ENCODE results near the gene GPX6.
"Not testable (repeated sequence)": the region's sequence is repeated elsewhere in the genome, so short reads cannot be mapped to it uniquely, and the experiment has no call there.

The GPX6 gene

DNA sequence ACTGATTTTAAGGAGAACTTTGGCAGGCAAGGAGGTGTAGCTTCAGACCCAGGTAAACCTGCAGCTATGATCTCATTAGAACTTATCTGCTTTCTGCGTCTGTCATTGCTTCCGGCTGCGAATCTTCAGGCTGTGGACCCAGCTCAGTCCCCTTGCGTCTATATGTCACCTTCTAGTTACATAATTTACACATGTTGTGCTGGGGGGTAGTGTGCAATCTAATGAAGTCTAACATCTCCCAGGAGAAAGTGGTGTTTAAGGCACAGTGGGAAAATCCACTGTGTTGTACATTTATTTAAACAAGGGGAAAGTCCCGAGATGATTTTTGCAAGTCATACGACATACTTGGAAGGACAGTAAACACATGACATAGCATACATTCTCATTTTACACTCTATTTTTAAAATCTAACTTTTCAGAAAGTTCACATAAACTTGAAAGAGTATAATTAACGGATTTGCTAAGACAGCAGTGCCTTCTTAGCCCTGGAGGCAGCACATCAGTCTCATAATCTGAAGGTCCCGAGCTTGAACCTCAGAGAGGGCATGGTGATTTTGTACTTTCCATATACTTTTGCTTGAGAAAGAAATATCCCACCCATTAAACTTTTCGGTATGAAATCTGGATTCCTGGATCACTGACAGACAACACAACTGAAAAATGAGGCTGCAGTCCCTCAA is 35.2 kb downstream of the GPX6 start:
- no peaks in the 10 kb centered on the region for H3K36me3 ChIP-seq (ENCODE audit: control insufficient read depth in 4 of 4, insufficient read depth in 4 of 4, low read length in 3 of 4)
- peaks cover 0 to 2% (median 0%) of the 10 kb centered on the region in 4 experiments for H3K4me1 ChIP-seq (ENCODE audit: control extremely low read depth in 1 of 4, control insufficient read depth in 4 of 4, insufficient read depth in 4 of 4, low read length in 3 of 4)
- no peak for DNase-seq
- ChIA-PET POLR2A (no interaction called here), CTCF (interaction anchor here (0.6 kb wide), 1 partner anchor 31 kb away, joined by 3 read pairs; no protein-coding TSS in a partner anchor)
- no peak overlapping the region for H3K4me3 ChIP-seq (ENCODE audit: control insufficient read depth in 1 of 7, extremely low read depth in 1 of 7, insufficient read depth in 4 of 7, low read depth in 2 of 7, low read length in 6 of 7)
- no peak overlapping the region for H3K27ac ChIP-seq (ENCODE audit: insufficient read depth in 1 of 2, low read depth in 1 of 2, low read length in 2 of 2, poor library complexity in 1 of 2, severe bottlenecking in 2 of 2)
- 73% methylated on average over 3 of the region's 9 CpGs for WGBS (ENCODE audit: insufficient coverage)
- peaks cover 0 to 4% (median 0%) of the 10 kb centered on the region in 5 experiments for H3K9me3 ChIP-seq (ENCODE audit: control extremely low read depth in 1 of 5, control insufficient read depth in 4 of 5, insufficient read depth in 2 of 5, low read depth in 1 of 5, low read length in 4 of 5)
- peaks cover 7 to 76% (median 24%) of the 10 kb centered on the region in 5 experiments for H3K27me3 ChIP-seq (replicated peaks in 2 of 5; ENCODE audit: control insufficient read depth in 4 of 5, insufficient read depth in 5 of 5, low read length in 4 of 5)

DNA sequence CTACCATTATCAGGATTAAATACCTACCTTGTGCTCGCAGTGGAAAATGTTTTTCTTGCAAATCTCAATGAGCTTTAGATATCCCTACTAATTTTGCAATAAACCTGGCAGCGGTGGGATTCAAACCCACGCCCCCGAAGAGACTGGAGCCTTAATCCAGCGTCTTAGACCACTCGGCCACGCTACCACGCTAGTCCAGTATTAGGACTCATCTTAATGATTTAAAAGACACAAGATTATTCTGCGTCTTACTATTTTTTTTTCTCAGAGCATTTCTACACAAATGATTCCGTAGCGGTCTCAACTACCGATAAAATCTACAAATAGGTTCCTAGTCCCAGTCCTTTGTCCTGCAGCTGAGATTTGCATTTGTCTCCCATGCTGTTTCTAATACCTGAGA is 37.1 kb downstream of the GPX6 start:
- Histone ChIP-seq H3K36me3 (ENCODE audit: control insufficient read depth in 4 of 4, insufficient read depth in 4 of 4, low read length in 3 of 4) (no peaks in the 10 kb centered on the region), H3K27me3 (replicated peaks in 2 of 5; ENCODE audit: control insufficient read depth in 4 of 5, insufficient read depth in 5 of 5, low read length in 4 of 5) (peaks cover 13 to 91% (median 33%) of the 10 kb centered on the region in 5 experiments), H3K9me3 (ENCODE audit: control extremely low read depth in 1 of 5, control insufficient read depth in 4 of 5, insufficient read depth in 2 of 5, low read depth in 1 of 5, low read length in 4 of 5) (peaks cover 0 to 8% (median 2%) of the 10 kb centered on the region in 5 experiments), H3K4me3 (ENCODE audit: control insufficient read depth in 1 of 7, extremely low read depth in 1 of 7, insufficient read depth in 4 of 7, low read depth in 2 of 7, low read length in 6 of 7) (no peak overlapping the region), H3K4me1 (ENCODE audit: control extremely low read depth in 1 of 4, control insufficient read depth in 4 of 4, insufficient read depth in 4 of 4, low read length in 3 of 4) (peaks cover 0 to 6% (median 1%) of the 10 kb centered on the region in 4 experiments), H3K27ac (ENCODE audit: insufficient read depth in 1 of 2, low read depth in 1 of 2, low read length in 2 of 2, poor library complexity in 1 of 2, severe bottlenecking in 2 of 2) (no peak overlapping the region)
- ChIA-PET POLR2A (no interaction called here), CTCF (no interaction called here)
- 59% methylated on average over 12 of the region's 12 CpGs for WGBS (ENCODE audit: insufficient coverage)
- no peak for DNase-seq

DNA sequence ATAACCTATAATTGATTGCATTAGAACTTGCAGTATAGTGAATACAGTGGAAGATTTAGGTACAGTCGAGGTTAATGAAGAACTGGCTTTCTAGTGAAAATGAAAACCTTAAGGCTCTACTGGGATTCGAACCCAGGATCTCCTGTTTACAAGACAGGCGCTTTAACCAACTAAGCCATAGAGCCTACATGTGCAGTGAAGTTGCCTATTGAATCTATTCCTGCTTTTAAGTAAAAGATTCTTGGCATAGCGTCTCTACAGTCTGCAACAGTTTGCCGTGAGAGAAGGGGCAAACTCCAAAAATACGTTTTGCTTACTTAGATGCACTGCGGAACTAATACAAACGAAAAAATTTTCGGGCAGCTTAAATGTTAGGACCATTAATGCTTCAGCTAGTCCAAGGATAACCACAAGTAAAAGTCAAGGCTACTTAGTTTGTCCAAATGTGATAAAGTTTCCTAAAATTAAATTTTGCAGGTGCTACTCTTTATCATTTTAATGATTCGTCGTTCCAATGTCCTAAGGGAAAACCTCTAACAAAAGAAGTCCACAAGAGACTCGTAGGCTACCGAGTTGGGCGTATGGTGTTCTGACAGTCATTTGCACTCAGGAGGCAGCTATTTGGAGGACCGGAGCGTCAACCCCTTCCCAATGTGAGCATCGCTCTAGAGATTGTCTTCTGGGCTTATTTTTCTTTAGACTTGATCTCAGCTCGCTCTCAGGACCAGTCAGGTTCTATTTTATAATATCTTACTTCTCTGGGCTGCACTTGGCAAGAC is 41.0 kb downstream of the GPX6 start:
- Histone ChIP-seq H3K9me3 (ENCODE audit: control extremely low read depth in 1 of 5, control insufficient read depth in 4 of 5, insufficient read depth in 2 of 5, low read depth in 1 of 5, low read length in 4 of 5) (peaks cover 0 to 6% (median 3%) of the 10 kb centered on the region in 5 experiments), H3K4me3 (ENCODE audit: control insufficient read depth in 1 of 7, extremely low read depth in 1 of 7, insufficient read depth in 4 of 7, low read depth in 2 of 7, low read length in 6 of 7) (peak overlapping the region in 5 of 7 experiments; percentile 19 to 63 (median 55)), H3K36me3 (ENCODE audit: control insufficient read depth in 4 of 4, insufficient read depth in 4 of 4, low read length in 3 of 4) (no peaks in the 10 kb centered on the region), H3K27me3 (replicated peaks in 2 of 5; ENCODE audit: control insufficient read depth in 4 of 5, insufficient read depth in 5 of 5, low read length in 4 of 5) (peaks cover 16 to 73% (median 33%) of the 10 kb centered on the region in 5 experiments), H3K27ac (ENCODE audit: insufficient read depth in 1 of 2, low read depth in 1 of 2, low read length in 2 of 2, poor library complexity in 1 of 2, severe bottlenecking in 2 of 2) (no peak overlapping the region), H3K4me1 (ENCODE audit: control extremely low read depth in 1 of 4, control insufficient read depth in 4 of 4, insufficient read depth in 4 of 4, low read length in 3 of 4) (peaks cover 0 to 6% (median 1%) of the 10 kb centered on the region in 4 experiments)
- CTCF ChIA-PET, result interaction anchor here (0.6 kb wide), 1 partner anchor 9 kb away, joined by 3 read pairs; no protein-coding TSS in a partner anchor
- POLR2A ChIA-PET, result no interaction called here
- 4% methylated on average over 18 of the region's 18 CpGs for WGBS (ENCODE audit: insufficient coverage)
- DNase-seq, result peak; percentile 67 to 83 (median 82)

DNA sequence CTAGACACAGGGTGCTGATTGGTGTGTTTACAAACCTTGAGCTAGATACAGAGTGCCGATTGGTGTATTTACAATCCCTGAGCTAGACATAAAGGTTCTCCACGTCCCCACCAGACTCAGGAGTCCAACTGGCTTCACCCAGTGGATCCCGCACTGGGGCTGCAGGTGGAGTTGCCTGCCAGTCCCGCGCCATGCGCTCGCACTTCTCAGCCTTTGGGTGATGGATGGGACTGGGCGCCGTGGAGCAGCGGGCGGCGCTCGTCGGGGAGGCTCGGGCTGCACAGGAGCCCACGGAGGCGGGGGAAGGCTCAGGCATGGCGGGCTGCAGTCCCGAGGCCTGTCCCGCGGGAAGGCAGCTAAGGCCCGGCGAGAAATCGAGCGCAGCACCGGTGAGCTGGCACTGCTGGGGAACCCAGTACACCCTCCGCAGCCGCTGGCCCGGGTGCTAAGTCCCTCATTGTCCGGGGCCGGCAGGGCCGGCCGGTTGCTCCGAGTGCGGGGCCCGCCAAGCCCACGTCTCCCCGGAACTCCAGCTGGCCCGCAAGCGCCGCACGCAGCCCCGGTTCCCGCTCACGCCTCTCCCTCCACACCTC is 46.3 kb downstream of the GPX6 start:
- CTCF ChIA-PET; H3K4me3 ChIP-seq (ENCODE audit: control insufficient read depth in 1 of 7, extremely low read depth in 1 of 7, insufficient read depth in 4 of 7, low read depth in 2 of 7, low read length in 6 of 7); H3K9me3 ChIP-seq (ENCODE audit: control extremely low read depth in 1 of 5, control insufficient read depth in 4 of 5, insufficient read depth in 2 of 5, low read depth in 1 of 5, low read length in 4 of 5); H3K36me3 ChIP-seq (ENCODE audit: control insufficient read depth in 4 of 4, insufficient read depth in 4 of 4, low read length in 3 of 4); H3K4me1 ChIP-seq (ENCODE audit: control extremely low read depth in 1 of 4, control insufficient read depth in 4 of 4, insufficient read depth in 4 of 4, low read length in 3 of 4); POLR2A ChIA-PET; H3K27ac ChIP-seq (ENCODE audit: insufficient read depth in 1 of 2, low read depth in 1 of 2, low read length in 2 of 2, poor library complexity in 1 of 2, severe bottlenecking in 2 of 2); DNase-seq: not testable (repeated sequence)
- H3K27me3 ChIP-seq (replicated peaks in 2 of 5; ENCODE audit: control insufficient read depth in 4 of 5, insufficient read depth in 5 of 5, low read length in 4 of 5), result peaks cover 2 to 52% (median 9%) of the 10 kb centered on the region in 5 experiments
- 97% methylated on average over 9 of the region's 45 CpGs for WGBS (ENCODE audit: insufficient coverage)

DNA sequence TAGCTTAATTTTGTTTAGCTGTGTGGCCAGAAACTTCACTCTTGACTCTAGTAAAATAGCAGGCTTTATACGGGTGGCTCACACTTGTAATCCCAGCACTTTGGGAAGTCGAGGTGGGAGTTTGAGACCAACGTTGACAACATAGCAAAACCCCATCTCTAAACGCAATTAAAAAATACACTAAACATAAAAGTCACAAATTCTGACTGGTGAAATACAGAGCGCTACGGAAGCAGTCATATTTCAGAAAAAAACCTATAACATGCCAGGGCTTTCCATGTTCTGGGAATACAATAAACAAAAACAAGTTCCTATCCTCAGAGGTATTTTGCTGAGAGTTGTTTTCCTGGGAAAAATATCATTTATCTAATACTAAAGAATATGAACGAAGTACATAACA is 47.5 kb downstream of the GPX6 start:
- 100% methylated on average over 1 of the region's 7 CpGs for WGBS (ENCODE audit: insufficient coverage)
- peaks cover 0 to 52% (median 7%) of the 10 kb centered on the region in 5 experiments for H3K27me3 ChIP-seq (replicated peaks in 2 of 5; ENCODE audit: control insufficient read depth in 4 of 5, insufficient read depth in 5 of 5, low read length in 4 of 5)
- ChIA-PET CTCF (no interaction called here), POLR2A (no interaction called here)
- H3K36me3 ChIP-seq (ENCODE audit: control insufficient read depth in 4 of 4, insufficient read depth in 4 of 4, low read length in 3 of 4), result no peaks in the 10 kb centered on the region
- no peak overlapping the region for H3K4me3 ChIP-seq (ENCODE audit: control insufficient read depth in 1 of 7, extremely low read depth in 1 of 7, insufficient read depth in 4 of 7, low read depth in 2 of 7, low read length in 6 of 7)
- no peaks in the 10 kb centered on the region for H3K4me1 ChIP-seq (ENCODE audit: control extremely low read depth in 1 of 4, control insufficient read depth in 4 of 4, insufficient read depth in 4 of 4, low read length in 3 of 4)
- no peak for DNase-seq
- H3K9me3 ChIP-seq (ENCODE audit: control extremely low read depth in 1 of 5, control insufficient read depth in 4 of 5, insufficient read depth in 2 of 5, low read depth in 1 of 5, low read length in 4 of 5), result peaks cover 0 to 6% (median 3%) of the 10 kb centered on the region in 5 experiments
- H3K27ac ChIP-seq (ENCODE audit: insufficient read depth in 1 of 2, low read depth in 1 of 2, low read length in 2 of 2, poor library complexity in 1 of 2, severe bottlenecking in 2 of 2), result no peak overlapping the region

DNA sequence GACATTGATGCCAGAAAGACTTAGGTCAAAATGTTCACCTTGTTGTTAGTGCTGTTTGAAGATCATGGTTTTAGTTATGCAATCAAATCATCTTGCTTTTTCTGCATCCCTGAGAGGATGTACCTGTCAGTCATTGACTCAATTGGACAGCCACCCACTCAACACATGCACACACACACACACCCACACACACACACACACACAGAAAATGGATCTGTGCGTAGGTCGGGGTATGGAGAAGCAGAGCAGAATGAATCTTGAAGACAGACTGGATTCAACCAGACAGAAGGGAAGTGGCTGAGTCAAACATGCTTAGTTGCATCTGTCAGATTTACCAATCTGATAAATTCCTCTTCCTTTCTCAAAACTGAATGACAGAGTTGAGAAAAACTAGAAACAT is 53.2 kb downstream of the GPX6 start:
- Histone ChIP-seq H3K4me1 (ENCODE audit: control extremely low read depth in 1 of 4, control insufficient read depth in 4 of 4, insufficient read depth in 4 of 4, low read length in 3 of 4) (peaks cover 0 to 3% (median 0%) of the 10 kb centered on the region in 4 experiments), H3K9me3 (ENCODE audit: control extremely low read depth in 1 of 5, control insufficient read depth in 4 of 5, insufficient read depth in 2 of 5, low read depth in 1 of 5, low read length in 4 of 5) (no peaks in the 10 kb centered on the region), H3K27me3 (replicated peaks in 2 of 5; ENCODE audit: control insufficient read depth in 4 of 5, insufficient read depth in 5 of 5, low read length in 4 of 5) (peaks cover 7 to 79% (median 13%) of the 10 kb centered on the region in 5 experiments), H3K36me3 (ENCODE audit: control insufficient read depth in 4 of 4, insufficient read depth in 4 of 4, low read length in 3 of 4) (no peaks in the 10 kb centered on the region), H3K4me3 (ENCODE audit: control insufficient read depth in 1 of 7, extremely low read depth in 1 of 7, insufficient read depth in 4 of 7, low read depth in 2 of 7, low read length in 6 of 7) (no peak overlapping the region), H3K27ac (ENCODE audit: insufficient read depth in 1 of 2, low read depth in 1 of 2, low read length in 2 of 2, poor library complexity in 1 of 2, severe bottlenecking in 2 of 2) (no peak overlapping the region)
- POLR2A ChIA-PET, result no interaction called here
- no CpG with 5 or more reads among the region's 2 CpGs for WGBS (ENCODE audit: insufficient coverage)
- CTCF ChIA-PET, result no interaction called here
- peak in 2 of 3 donors; percentile 50 to 66 for DNase-seq
